Thyroid gland (tissue), 4 donors: ENCODE results near the gene TMEM132A. TPM values are rescaled to one million over a fixed set of nuclear protein-coding genes. Genes with fewer than 3 reads are reported as not detected.

Experiments used
- DNase-seq, 2 donors: peaks; one replicate each; pipeline ENCODE4 v3.0.0-alpha.2; 2019
- H3K27ac ChIP-seq, 3 donors: fragments of 200-600 bp; sonication (generic); 1 replicate in 2 of 3; 2 replicates in 1 of 3; pipeline ENCODE4 v1.5.1; 2016 to 2019; ENCODE audit warnings: mild to moderate bottlenecking in 1 of 3, moderate library complexity in 1 of 3
- H3K27me3 ChIP-seq: fragments of 200-600 bp; sonication (generic); one replicate; pipeline ENCODE4 v1.5.1; 2019
- H3K36me3 ChIP-seq, 2 donors: fragments of 200-600 bp; sonication (generic); one replicate each; pipeline ENCODE4 v1.5.1; 2016 to 2019
- H3K4me1 ChIP-seq, 2 donors: fragments of 200-600 bp; sonication (generic); one replicate each; pipeline ENCODE4 v1.5.1; 2017 to 2019
- H3K4me3 ChIP-seq, 3 donors: fragments of 200-600 bp; sonication (generic); replicated peaks in 1 of 3; 1 replicate in 2 of 3; 2 replicates in 1 of 3; pipeline ENCODE4 v1.5.1; 2016; ENCODE audit warnings: mild to moderate bottlenecking in 1 of 3
- H3K9me3 ChIP-seq: fragments of 200-600 bp; sonication (generic); one replicate; pipeline ENCODE4 v1.5.1; 2017
- CTCF ChIP-seq, 6 experiments: fragments of 200-600 bp in 3 of 6; fragments of 450-650 bp in 3 of 6; sonication (generic) in 3 of 6; IDR thresholded peaks; one replicate each; pipeline ENCODE4 v1.5.1; 2016 to 2019; ENCODE audit warnings: antibody characterized with exemption in 6 of 6, mild to moderate bottlenecking in 2 of 6, inconsistent platforms in 1 of 6, moderate library complexity in 1 of 6
- POLR2A ChIP-seq, 2 donors: fragments of 450-650 bp; IDR thresholded peaks; one replicate each; pipeline ENCODE4 v1.6.1; 2017; ENCODE audit warnings: antibody characterized with exemption in 2 of 2, mild to moderate bottlenecking in 2 of 2, moderate library complexity in 1 of 2
- WGBS, 2 donors: methylation state at CpG; one replicate each; pipeline ENCODE4 v1.1.5; 2017; 5-methylcytosine and 5-hydroxymethylcytosine counted together
- intact Hi-C: fragments of 100-400 bp; cut with DNase I; formaldehyde crosslinking; loops from one replicate; pipeline ENCODE4 v1.15.1; 2023
- total RNA-seq, 4 donors: library from RNA; depleted of rRNA; stranded (reverse); fragments of >200 nt; gene quantifications; one replicate each; pipeline ENCODE4 v1.2.3, GENCODE V29; 2016

The TMEM132A gene
- total RNA-seq, 4 donors from 2014 or later = 3.3 to 8.3 (median 3.9) TPM

GRCh38 chr11:60939855-60940254, 15.6 kb downstream of the TMEM132A start:
- Histone ChIP-seq H3K4me3 (no peak overlapping the region), H3K27ac (no peak overlapping the region), H3K9me3 (no peaks in the 10 kb centered on the region), H3K27me3 (no peaks in the 10 kb centered on the region), H3K36me3 (no peaks in the 10 kb centered on the region), H3K4me1 (peaks cover 0 to 22% of the 10 kb centered on the region in 2 donors)
- 45% methylated on average over 2 of the region's 2 CpGs for WGBS, 2 donors
- intact Hi-C loops = no loop called here
- TF ChIP-seq POLR2A (IDR thresholded peaks at IDR 0.05) (no peak), CTCF (IDR thresholded peaks at IDR 0.05) (no peak)
- no peak for DNase-seq

- Histone ChIP-seq H3K27me3 (no peaks in the 10 kb centered on the region), H3K4me3 (no peak overlapping the region), H3K36me3 (no peaks in the 10 kb centered on the region), H3K9me3 (no peaks in the 10 kb centered on the region), H3K4me1 (peaks cover 0 to 20% of the 10 kb centered on the region in 2 donors), H3K27ac (no peak overlapping the region)
- no peak for TF ChIP-seq CTCF (IDR thresholded peaks at IDR 0.05)
- TF ChIP-seq POLR2A (IDR thresholded peaks at IDR 0.05) = no peak
- DNase-seq = no peak
- intact Hi-C loops = no loop called here
- 83 to 91% methylated on average over 6 of the region's 6 CpGs for WGBS, 2 donors
Observed at GRCh38 chr11:60941371-60942119, 17.3 kb downstream of the TMEM132A start.

GRCh38 chr11:60942219-60942618, 18.0 kb downstream of the TMEM132A start:
- H3K9me3 ChIP-seq = no peaks in the 10 kb centered on the region
- H3K27ac ChIP-seq = peak overlapping the region in 1 of 3 donors; percentile 56
- intact Hi-C loops = no loop called here
- no peaks in the 10 kb centered on the region for H3K36me3 ChIP-seq
- no peaks in the 10 kb centered on the region for H3K27me3 ChIP-seq
- H3K4me3 ChIP-seq = no peak overlapping the region
- DNase-seq = no peak
- TF ChIP-seq CTCF (IDR thresholded peaks at IDR 0.05) (no peak), POLR2A (IDR thresholded peaks at IDR 0.05) (no peak)
- H3K4me1 ChIP-seq = peaks cover 0 to 18% of the 10 kb centered on the region in 2 donors
- whole genome bisulfite sequencing, 2 donors = 80 to 89% methylated on average over 2 to 4 of the region's 4 CpGs

- WGBS, 2 donors = 25 to 39% methylated on average over 8 of the region's 9 CpGs
- Histone ChIP-seq H3K9me3 (no peaks in the 10 kb centered on the region), H3K27ac (peak overlapping the region in 1 of 3 donors; percentile 56), H3K4me3 (no peak overlapping the region), H3K4me1 (peaks cover 0 to 18% of the 10 kb centered on the region in 2 donors), H3K27me3 (no peaks in the 10 kb centered on the region), H3K36me3 (no peaks in the 10 kb centered on the region)
- no peak for TF ChIP-seq POLR2A (IDR thresholded peaks at IDR 0.05)
- no peak for TF ChIP-seq CTCF (IDR thresholded peaks at IDR 0.05)
- intact Hi-C loops = no loop called here
- DNase-seq = peak; percentile 54 to 62
Observed at GRCh38 chr11:60942970-60943565, 18.8 kb downstream of the TMEM132A start.
